ENCODE results near the gene EFNB3. TPM values are rescaled to one million over a fixed set of nuclear protein-coding genes. Genes with fewer than 3 reads are reported as not detected.

The EFNB3 gene
- total RNA-seq, 4 donors from 2014 or later, result 0.70 to 2.7 (median 1.9) TPM

- no peak for DNase-seq
- Histone ChIP-seq H3K27ac (no peak overlapping the region), H3K4me3 (no peak overlapping the region), H3K9me3 (no peaks in the 10 kb centered on the region), H3K36me3 (peaks cover 0 to 33% (median 7%) of the 10 kb centered on the region in 3 donors), H3K4me1 (peaks cover 16 to 21% (median 19%) of the 10 kb centered on the region in 3 donors), H3K27me3 (peaks cover 0 to 33% (median 9%) of the 10 kb centered on the region in 4 donors)
- 92 to 95% methylated on average over 7 of the region's 7 CpGs for WGBS, 2 donors
- TF ChIP-seq POLR2A (IDR thresholded peaks at IDR 0.05), result no peak
- TF ChIP-seq, protein P1, sequence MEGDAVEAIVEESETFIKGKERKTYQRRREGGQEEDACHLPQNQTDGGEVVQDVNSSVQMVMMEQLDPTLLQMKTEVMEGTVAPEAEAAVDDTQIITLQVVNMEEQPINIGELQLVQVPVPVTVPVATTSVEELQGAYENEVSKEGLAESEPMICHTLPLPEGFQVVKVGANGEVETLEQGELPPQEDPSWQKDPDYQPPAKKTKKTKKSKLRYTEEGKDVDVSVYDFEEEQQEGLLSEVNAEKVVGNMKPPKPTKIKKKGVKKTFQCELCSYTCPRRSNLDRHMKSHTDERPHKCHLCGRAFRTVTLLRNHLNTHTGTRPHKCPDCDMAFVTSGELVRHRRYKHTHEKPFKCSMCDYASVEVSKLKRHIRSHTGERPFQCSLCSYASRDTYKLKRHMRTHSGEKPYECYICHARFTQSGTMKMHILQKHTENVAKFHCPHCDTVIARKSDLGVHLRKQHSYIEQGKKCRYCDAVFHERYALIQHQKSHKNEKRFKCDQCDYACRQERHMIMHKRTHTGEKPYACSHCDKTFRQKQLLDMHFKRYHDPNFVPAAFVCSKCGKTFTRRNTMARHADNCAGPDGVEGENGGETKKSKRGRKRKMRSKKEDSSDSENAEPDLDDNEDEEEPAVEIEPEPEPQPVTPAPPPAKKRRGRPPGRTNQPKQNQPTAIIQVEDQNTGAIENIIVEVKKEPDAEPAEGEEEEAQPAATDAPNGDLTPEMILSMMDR (IDR thresholded peaks at IDR 0.05), result no peak
- intact Hi-C loops (cut with DNase I), result no loop called here
Observed at GRCh38 chr17:7700510-7700909, 4.5 kb upstream of the EFNB3 start.

DNA sequence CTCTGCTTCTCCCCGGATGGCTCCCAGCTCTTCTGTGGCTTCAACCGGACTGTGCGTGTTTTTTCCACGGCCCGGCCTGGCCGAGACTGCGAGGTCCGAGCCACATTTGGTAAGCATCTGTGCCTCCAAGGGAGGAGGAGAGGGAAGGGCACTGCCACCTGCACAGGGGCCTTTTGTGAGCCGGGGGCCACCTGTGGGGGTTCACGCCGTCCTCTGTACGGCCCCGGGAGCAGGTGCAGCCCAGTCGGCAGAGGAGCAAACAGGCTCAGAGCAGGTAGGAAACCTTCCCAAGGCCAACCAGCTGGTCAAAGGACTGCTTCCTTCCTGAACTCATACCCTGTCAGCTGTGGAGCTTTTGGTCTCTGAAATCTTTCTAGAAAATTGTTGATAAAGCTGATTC lies 3.3 kb upstream of the EFNB3 start:
- peaks cover 0 to 27% (median 7%) of the 10 kb centered on the region in 3 donors for H3K36me3 ChIP-seq

GRCh38 chr17:7702776-7703175 lies 2.2 kb upstream of the EFNB3 start:
- TF ChIP-seq POLR2A (IDR thresholded peaks at IDR 0.05), result no peak
- TF ChIP-seq, protein P1 (IDR thresholded peaks at IDR 0.05), result no peak
- DNase-seq, result no peak
- peaks cover 0 to 27% (median 7%) of the 10 kb centered on the region in 3 donors for H3K36me3 ChIP-seq
- peaks cover 19 to 28% (median 20%) of the 10 kb centered on the region in 3 donors for H3K4me1 ChIP-seq
- peaks cover 0 to 56% (median 10%) of the 10 kb centered on the region in 4 donors for H3K27me3 ChIP-seq
- intact Hi-C loops (cut with DNase I), result no loop called here
- no peak overlapping the region for H3K27ac ChIP-seq
- no peak overlapping the region for H3K4me3 ChIP-seq
- no peaks in the 10 kb centered on the region for H3K9me3 ChIP-seq
- WGBS, 2 donors, result 70% methylated on average over 2 of the region's 13 CpGs; no CpG with 5 or more reads in 1 of the 2 donors

More for the DNA sequence above, 3.3 kb upstream of the EFNB3 start:
- 83 to 90% methylated on average over 2 to 6 of the region's 14 CpGs for WGBS, 2 donors
- Histone ChIP-seq H3K27me3 (peaks cover 0 to 45% (median 10%) of the 10 kb centered on the region in 4 donors), H3K27ac (no peak overlapping the region), H3K9me3 (no peaks in the 10 kb centered on the region), H3K4me3 (no peak overlapping the region), H3K4me1 (peaks cover 19 to 28% (median 20%) of the 10 kb centered on the region in 3 donors)
- intact Hi-C loops (cut with DNase I), result no loop called here
- DNase-seq, result no peak
- no peak for TF ChIP-seq POLR2A (IDR thresholded peaks at IDR 0.05)
- TF ChIP-seq, protein P1 (IDR thresholded peaks at IDR 0.05), result no peak

- WGBS, 2 donors, result 34 to 40% methylated on average over 18 to 21 of the region's 24 CpGs
- intact Hi-C loops (cut with DNase I), result no loop called here
- peak overlapping the region in 2 of 4 donors; percentile 49 to 69 for H3K4me3 ChIP-seq
- H3K36me3 ChIP-seq, result peaks cover 0 to 27% (median 7%) of the 10 kb centered on the region in 3 donors
- DNase-seq, result no peak
- peaks cover 19 to 28% (median 20%) of the 10 kb centered on the region in 3 donors for H3K4me1 ChIP-seq
- no peaks in the 10 kb centered on the region for H3K9me3 ChIP-seq
- peaks cover 0 to 67% (median 10%) of the 10 kb centered on the region in 4 donors for H3K27me3 ChIP-seq
- no peak overlapping the region for H3K27ac ChIP-seq
- TF ChIP-seq, protein P1 (IDR thresholded peaks at IDR 0.05), result no peak
- TF ChIP-seq POLR2A (IDR thresholded peaks at IDR 0.05), result no peak
Observed at GRCh38 chr17:7703584-7704479, 1.2 kb upstream of the EFNB3 start.
